HG03575 (cell line): Measurements from ENCODE around the gene NXPH2.

ENCODE experiments used
- ATAC-seq: cut with Tn5 transposase; IDR thresholded peaks from one replicate; pipeline ENCODE4 v1.9.1; 2021; ENCODE audit not compliant: unreplicated experiment, insufficient number of reproducible peaks, low FRiP score; ENCODE audit errors: extremely low read depth

NXPH2 gene

GRCh38 chr2:138718405-138718804 is 61.8 kb downstream of the NXPH2 start:
- ATAC-seq, result no peak

DNA sequence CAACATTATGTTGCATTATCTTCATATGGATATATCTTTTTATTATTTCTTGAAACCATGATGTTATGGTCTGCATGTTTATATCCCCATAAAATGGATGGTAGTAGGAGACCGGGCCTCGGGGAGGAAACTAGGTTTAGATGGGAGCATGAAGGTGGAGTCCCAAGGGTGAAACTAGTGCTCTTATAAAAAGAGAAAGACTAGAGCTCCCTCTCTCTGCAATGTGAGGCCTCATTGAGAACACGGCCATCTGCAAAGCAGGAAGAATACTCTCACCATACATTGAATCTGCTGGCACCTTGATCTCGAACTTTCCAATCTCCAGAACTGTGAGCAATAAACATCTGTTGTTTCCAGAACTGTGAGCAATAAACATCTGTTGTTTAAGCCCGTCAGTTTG is 64.0 kb downstream of the NXPH2 start:
- ATAC-seq, result no peak

DNA sequence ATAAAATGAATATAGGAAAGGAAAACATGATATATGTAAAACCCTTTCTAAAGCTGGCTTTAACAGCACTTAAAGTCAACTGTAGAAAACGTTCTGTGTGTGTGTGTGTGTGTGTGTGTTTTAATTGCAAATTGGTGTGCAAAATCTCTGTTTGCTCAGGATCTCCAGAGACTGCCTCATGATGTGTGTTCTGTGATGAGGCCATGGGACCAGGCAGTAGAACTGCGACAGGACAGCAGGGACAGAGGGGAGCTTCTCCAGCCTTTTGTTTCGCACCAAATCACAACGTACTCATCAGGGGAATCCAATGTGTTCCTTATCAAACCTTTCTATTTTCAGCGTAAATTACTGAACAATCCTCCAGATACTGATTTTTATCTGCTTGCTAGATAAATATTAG is 66.7 kb downstream of the NXPH2 start:
- no peak for ATAC-seq

DNA sequence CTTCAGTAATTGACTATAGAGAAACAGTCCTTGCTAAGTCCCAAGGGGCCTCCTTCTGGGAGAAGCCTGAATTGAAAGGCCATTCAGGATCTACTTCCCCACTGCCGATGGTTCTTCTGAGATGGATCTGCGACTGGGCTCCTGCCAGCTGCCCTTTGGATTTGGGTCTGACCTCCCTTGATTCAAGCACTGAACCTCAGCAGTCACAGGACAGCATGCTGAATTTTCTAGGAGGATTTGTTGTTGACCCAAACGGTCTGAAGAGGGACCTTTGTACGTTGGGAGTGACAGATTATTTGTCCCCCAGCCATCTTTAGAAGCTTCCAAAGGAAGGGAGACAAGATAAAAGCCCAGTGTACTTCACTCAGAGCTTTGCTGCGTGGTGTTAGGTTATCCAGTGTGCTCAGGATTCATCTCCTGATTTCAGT is 67.1 kb downstream of the NXPH2 start:
- no peak for ATAC-seq

DNA sequence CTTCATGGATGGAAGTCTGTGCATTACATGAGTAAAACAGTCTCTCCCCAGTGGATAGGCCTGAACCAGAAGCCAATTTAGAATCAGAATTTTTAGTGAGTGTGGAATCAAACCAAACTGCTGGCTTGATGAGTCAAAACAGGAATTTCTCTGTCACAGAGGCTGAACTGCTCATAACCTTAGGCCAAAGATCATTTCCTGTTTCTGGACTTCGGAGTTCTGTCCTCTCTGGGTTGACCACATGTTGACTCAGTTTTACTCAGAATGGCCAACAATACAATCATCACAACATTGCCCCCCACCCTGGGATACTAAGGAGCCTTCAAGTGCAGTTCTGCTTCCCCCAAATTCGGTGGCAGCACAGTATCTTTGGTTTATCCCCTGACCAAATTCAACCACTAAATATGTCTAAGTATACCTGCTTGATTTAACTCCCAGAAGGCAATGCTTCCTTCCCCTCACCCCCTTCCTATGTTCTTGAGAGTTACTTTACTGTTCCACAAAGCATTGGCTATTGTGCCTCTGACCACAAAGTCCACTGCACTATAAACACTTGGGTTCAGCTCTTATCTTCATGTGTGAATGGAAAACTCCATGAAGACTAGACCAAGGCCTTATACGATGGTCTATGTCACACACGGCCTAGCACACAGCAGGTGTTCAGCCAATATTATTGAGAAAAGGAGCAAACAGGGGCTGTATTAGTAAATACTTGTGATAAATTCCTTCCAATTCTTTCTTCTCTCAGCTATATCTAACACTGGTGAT is 67.8 kb downstream of the NXPH2 start:
- peak; percentile 93 for ATAC-seq

GRCh38 chr2:138711812-138712211 is 68.4 kb downstream of the NXPH2 start:
- peak; percentile 40 for ATAC-seq

DNA sequence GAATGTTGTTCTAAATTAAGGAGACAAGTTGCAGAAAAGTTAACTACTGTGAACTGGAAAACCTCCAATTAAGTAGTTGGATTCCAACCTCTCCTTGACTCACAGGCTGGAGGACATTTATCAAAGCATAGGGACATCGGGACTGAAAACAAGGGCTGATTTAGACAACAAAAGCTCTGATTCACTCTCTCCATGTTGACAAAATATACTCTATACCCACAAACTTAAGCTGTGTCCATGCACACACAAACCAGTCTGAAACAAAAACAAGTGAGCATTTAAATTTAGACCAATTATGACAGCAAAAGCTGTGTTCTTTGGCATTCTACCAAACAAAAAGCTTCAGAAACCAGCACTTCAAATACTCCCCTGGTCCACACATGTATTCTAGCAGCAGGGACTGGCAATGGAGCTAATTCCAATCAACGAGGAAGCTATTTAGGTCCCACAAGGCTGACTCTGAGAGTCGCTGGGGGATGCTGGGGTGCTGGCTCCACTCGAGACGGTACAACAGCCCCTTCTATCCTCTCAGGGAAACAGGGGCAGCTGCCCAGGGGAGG is 71.4 kb downstream of the NXPH2 start:
- ATAC-seq, result no peak

GRCh38 chr2:138707392-138708074 is 72.7 kb downstream of the NXPH2 start:
- no peak for ATAC-seq

DNA sequence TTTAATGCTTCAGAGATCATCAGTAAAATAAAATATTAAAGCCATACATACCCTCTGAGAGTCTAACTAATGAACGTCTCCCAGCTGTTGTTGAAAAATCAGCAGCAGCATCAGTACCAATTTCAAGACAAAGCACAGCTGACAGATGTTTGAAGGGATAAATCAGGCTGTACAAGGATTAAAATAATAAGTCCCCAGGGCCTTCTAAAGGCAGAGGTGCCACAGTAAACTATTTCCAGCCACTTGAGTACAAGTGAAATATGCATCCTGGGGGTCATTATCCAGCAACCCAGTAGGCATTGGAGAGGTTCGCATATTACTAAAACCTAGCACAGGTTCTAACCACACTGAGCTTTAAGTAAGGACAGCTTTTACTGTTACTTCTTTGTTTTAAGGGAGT is 76.9 kb downstream of the NXPH2 start:
- ATAC-seq, result no peak

GRCh38 chr2:138700716-138701115 is 79.5 kb downstream of the NXPH2 start:
- no peak for ATAC-seq

GRCh38 chr2:138699421-138699820 is 80.8 kb downstream of the NXPH2 start:
- ATAC-seq, result no peak

DNA sequence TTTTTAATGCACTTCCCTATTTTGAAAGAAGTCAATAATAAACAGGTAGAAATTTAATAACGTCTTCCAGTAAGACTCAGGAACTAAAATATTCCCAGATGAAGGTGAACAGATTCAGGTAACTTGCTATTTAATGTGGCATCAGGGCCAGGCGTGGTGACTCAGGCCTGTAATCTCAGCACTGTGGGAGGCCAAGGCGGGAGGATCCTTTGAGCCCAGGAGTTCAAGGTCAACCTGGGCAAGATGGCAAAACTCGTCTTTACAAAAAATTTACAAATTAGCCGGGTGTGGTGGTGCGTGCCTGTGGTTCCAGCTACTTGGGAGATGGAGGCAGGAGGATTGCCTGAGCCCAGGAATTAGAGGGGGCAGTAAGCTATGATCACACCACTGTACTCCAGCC is 81.8 kb downstream of the NXPH2 start:
- no peak for ATAC-seq

GRCh38 chr2:138691667-138692066 is 88.5 kb downstream of the NXPH2 start:
- no peak for ATAC-seq

DNA sequence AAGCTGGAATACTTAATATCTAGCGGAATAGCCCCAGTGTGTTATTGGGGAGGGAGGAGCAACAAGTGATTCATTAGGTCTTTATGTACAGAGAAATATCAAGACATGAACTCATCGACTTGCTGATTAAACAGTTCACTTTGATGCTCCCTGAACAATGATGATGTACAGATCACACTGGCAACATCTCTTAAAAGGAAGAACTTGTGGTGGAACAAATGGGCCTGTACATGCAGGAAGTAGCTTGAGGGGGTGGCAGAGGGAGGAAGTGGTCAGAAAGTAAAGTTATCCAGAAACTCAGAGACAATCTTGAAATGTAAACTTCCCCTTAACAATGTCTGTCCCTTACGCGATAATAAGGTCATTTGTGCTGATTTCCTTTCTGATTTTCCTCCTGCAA is 90.5 kb downstream of the NXPH2 start:
- no peak for ATAC-seq

DNA sequence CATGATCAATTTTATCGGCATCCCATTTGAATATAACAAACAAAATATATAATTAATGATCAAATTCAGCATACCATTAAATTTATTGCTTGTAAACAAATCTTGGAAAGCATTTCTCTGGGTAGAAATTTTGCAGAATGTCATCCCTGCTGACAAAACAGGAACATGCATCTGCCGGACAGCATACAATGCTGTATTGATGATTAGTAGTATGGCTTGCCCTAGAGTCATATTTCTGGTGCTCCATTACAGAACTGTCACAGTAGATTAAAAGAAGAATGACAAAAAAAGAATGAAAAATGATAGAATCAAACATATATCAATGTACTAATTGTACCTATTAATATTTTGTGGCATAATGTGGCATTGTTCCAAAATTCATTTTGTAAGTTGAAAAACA is 98.0 kb downstream of the NXPH2 start:
- ATAC-seq, result no peak

- no peak for ATAC-seq
Measured at GRCh38 chr2:138677221-138677620, 103.0 kb downstream of the NXPH2 start.

DNA sequence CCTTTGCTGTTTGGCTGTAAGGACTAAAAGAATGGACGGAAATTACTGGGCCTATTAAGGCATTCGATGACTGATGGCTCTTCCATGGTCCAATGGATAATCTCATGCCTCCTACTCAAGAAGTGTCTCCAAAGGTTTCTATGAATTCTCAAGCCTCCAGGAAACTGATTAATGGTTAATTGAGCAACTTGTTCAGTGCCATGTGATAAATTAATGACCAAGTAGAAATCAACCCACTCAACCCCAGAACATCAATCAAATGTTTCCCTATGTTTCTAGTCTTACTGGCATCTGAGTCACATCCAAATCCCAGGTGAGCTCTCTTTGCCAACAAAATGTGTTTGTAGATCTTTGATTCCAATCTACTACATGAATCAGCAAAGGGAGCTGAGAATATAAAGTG is 103.6 kb downstream of the NXPH2 start:
- ATAC-seq, result no peak

- no peak for ATAC-seq
Measured at GRCh38 chr2:138671566-138671965, 108.6 kb downstream of the NXPH2 start.

DNA sequence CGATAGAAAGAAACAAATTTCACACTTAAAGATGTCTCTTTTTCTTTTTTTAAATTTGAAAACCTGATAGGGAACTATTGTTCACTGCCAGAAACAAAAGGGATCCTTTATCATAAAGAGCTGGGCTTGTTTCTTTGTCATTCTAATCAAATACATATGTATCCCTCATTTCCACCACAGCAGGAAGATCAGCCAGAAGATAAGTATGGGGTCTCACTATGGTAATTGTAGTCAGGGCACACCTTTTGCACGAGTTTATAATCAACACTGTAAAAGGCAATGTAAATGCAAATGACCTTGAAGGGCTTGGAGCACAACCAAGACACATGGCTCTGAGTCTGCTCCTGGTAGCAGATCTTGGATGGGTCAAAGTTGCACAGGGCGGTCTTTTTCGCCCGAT is 109.5 kb downstream of the NXPH2 start:
- no peak for ATAC-seq

DNA sequence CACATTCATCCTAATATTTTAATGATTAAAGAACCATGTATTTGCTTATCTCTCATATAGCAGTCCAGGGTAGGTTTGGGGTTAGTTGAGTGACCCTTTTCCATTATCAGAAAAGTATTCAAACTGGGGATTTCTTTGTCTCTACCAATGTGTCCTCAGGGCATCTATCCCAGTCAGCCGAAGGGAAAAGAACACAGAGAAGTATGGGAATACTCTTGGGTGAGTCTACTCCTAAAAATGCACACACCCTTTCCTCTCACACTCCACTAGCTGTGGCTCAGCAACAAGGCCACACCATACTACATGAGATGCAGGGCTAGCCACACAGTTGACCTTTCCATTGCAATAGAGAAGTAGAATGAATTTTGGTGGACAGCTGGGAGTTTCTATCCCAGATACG is 114.3 kb downstream of the NXPH2 start:
- no peak for ATAC-seq
